Colonic mucosa (tissue), 4 donors: ENCODE results near the gene STAMBPL1. TPM values are rescaled to one million over a fixed set of nuclear protein-coding genes. Genes with fewer than 3 reads are reported as not detected.

ENCODE experiments used
- DNase-seq: peaks from one replicate; pipeline ENCODE4 v3.0.0-alpha.2; 2020
- H3K27ac ChIP-seq: fragments of 200-600 bp; one replicate; pipeline ENCODE4 v1.8.0; 2021
- H3K27me3 ChIP-seq: fragments of 200-600 bp; one replicate; pipeline ENCODE4 v1.8.0; 2021
- H3K36me3 ChIP-seq: fragments of 200-600 bp; one replicate; pipeline ENCODE4 v1.8.0; 2021
- H3K4me1 ChIP-seq: fragments of 200-600 bp; one replicate; pipeline ENCODE4 v1.8.0; 2021; ENCODE audit warnings: mild to moderate bottlenecking
- H3K4me3 ChIP-seq: fragments of 200-600 bp; one replicate; pipeline ENCODE4 v1.8.0; 2021
- H3K9ac ChIP-seq, 2 donors: one replicate each; pipeline ENCODE4 v1.7.0; 2013; ENCODE audit warnings: control low read depth in 2 of 2, low read depth in 2 of 2, low read length in 2 of 2
- H3K9me3 ChIP-seq: fragments of 200-600 bp; one replicate; pipeline ENCODE4 v1.8.0; 2021
- CTCF ChIP-seq: fragments of 200-600 bp; IDR thresholded peaks from one replicate; pipeline ENCODE4 v1.8.0; 2022; ENCODE audit warnings: antibody characterized with exemption, mild to moderate bottlenecking
- intact Hi-C: fragments of 100-400 bp; cut with DNase I; formaldehyde crosslinking; loops from one replicate; pipeline ENCODE4 v1.14.1; 2022
- total RNA-seq, 2 donors: library from RNA; stranded (reverse); fragmentation: NEBNext Ultra II Directional in 1 of 2; extraction: Animal tissue kit (Norgen Biotek cat#: 25700) in 1 of 2; gene quantifications; one replicate each; pipeline ENCODE4 v1.2.1, GENCODE V29; 2021
- donor health status: healthy.
- donor health status: DM: no; HTN: no; CAD: no.
- donor health status: DM: no; HTN: no; CAD: no.

Gene STAMBPL1
- total RNA-seq, 2 donors from 2014 or later: 16.3 to 20.4 TPM

GRCh38 chr10:88949912-88950837, 70.1 kb downstream of the STAMBPL1 start:
- DNase-seq: no peak
- Histone ChIP-seq H3K27me3 (no peaks in the 10 kb centered on the region), H3K9me3 (no peaks in the 10 kb centered on the region), H3K9ac (no peak overlapping the region), H3K36me3 (no peaks in the 10 kb centered on the region), H3K4me3 (peak overlapping the region; percentile 8), H3K4me1 (no peaks in the 10 kb centered on the region), H3K27ac (peak overlapping the region; percentile 39)
- no peak for TF ChIP-seq CTCF
- intact Hi-C loops: no loop called here

- Histone ChIP-seq H3K27me3 (no peaks in the 10 kb centered on the region), H3K9me3 (no peaks in the 10 kb centered on the region), H3K36me3 (no peaks in the 10 kb centered on the region), H3K27ac (peak within 1 kb of the TSS; percentile 39), H3K9ac (peak within 1 kb of the TSS; percentile 22 to 39), H3K4me3 (peak within 1 kb of the TSS; percentile 4), H3K4me1 (no peaks in the 10 kb centered on the region)
- peak; percentile 43 for DNase-seq
- no peak for TF ChIP-seq CTCF
- intact Hi-C loops: no loop called here
Measured at GRCh38 chr10:88952647-88953111, 72.6 kb downstream of the STAMBPL1 start, which contains the start of gene ACTA2. Gene ACTA2 (minus strand): TSS chr10:88952773. CDS start chr10:88948930, 3,843 bp downstream.

DNA sequence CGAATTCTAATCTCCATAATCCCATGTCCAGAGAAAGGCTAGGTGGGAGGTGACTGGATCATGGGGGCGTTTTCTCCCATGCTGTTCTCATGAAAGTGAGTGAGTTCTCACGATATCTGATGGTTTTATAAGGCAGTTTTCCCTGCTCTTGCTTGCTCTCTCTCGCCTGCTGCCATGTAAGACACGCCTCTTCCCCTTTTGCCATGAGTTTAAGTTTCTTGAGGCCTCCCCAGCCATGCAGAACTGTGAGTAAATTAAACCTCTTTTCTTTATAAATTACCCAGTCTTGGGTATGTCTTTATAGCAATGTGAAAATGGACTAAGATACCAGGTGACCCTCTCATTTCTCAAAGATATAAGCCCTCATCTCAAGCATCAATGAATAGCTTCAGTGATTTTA, 73.6 kb downstream of the STAMBPL1 start:
- no peak for DNase-seq
- no peak overlapping the region for H3K27ac ChIP-seq
- no peaks in the 10 kb centered on the region for H3K36me3 ChIP-seq
- no peaks in the 10 kb centered on the region for H3K27me3 ChIP-seq
- no peak overlapping the region for H3K9ac ChIP-seq
- H3K4me3 ChIP-seq: no peak overlapping the region
- H3K4me1 ChIP-seq: no peaks in the 10 kb centered on the region
- intact Hi-C loops: no loop called here
- no peaks in the 10 kb centered on the region for H3K9me3 ChIP-seq
- no peak for TF ChIP-seq CTCF

DNA sequence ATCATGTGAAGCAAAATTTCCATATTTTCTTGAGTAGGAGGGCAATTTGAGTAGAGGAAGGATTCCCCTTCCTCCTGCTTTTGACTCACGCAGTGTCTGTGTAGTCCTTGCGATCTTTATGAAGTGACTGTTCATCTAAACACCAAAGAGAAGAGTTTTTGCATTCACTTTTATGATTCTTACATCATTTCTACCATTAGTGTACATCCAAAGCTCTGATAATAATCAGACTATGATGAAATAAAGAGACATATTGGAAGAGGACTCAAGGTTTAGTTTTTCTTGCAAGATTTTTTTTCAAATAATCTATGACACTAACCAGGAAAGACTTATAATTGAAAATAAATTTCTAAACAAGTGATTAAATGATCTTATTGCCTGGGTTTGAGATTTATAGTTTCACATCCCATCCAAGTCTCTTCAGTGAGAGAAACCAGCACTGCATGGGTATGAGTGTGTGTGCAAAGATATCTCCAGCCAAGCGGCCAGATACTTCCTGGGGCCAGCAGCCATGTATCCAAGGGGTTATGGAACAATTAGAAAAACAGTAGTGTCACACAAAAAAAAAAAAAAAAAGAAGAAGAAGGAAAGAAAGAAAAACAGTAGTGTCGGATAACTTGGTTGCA, 74.5 kb downstream of the STAMBPL1 start:
- no peak for TF ChIP-seq CTCF

DNA sequence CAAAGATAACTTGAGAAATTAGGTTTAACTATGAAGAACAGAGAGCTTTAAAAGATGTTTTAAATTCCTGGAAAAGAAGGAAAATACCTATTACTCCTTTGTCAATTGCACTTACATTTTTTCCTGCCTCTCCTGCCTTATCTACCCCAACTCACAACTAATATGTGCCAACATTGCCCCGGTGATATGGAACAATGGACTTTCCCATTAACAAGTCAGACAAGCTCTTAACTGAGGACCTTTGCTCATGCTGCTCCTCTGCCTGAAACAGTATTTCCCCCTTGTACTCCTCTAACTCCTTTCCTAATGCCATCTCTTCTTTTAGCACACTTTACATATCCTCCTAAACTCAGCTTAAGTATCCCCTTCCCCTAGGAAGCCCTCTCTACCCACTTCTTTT, 77.3 kb downstream of the STAMBPL1 start:
- TF ChIP-seq CTCF: no peak

More for the DNA sequence above, 74.5 kb downstream of the STAMBPL1 start:
- intact Hi-C loops: no loop called here
- H3K27ac ChIP-seq: no peak overlapping the region
- H3K4me1 ChIP-seq: no peaks in the 10 kb centered on the region
- no peak overlapping the region for H3K4me3 ChIP-seq
- no peak for DNase-seq
- no peak overlapping the region for H3K9ac ChIP-seq
- H3K36me3 ChIP-seq: no peaks in the 10 kb centered on the region
- H3K27me3 ChIP-seq: no peaks in the 10 kb centered on the region
- no peaks in the 10 kb centered on the region for H3K9me3 ChIP-seq

More for the DNA sequence above, 77.3 kb downstream of the STAMBPL1 start:
- no peaks in the 10 kb centered on the region for H3K36me3 ChIP-seq
- H3K4me3 ChIP-seq: no peak overlapping the region
- DNase-seq: no peak
- no peaks in the 10 kb centered on the region for H3K4me1 ChIP-seq
- H3K27me3 ChIP-seq: no peaks in the 10 kb centered on the region
- H3K27ac ChIP-seq: no peak overlapping the region
- H3K9me3 ChIP-seq: no peaks in the 10 kb centered on the region
- intact Hi-C loops: no loop called here
- no peak overlapping the region for H3K9ac ChIP-seq
